HepG2 (cell line): ENCODE data around the gene IQSEC1.

ENCODE experiments used
- ARID5B ChIP-seq: IDR thresholded peaks from 2 replicates; pipeline ENCODE4 v1.4.0; 2020; ENCODE audit warnings: mild to moderate bottlenecking, missing genetic modification reagents
- HINFP ChIP-seq: sonication (generic); formaldehyde crosslinking; IDR thresholded peaks from 2 replicates; pipeline ENCODE4 v1.4.0; 2020; ENCODE audit warnings: low read depth, mild to moderate bottlenecking, missing genetic modification reagents
- HMG20A ChIP-seq: IDR thresholded peaks from 2 replicates; pipeline ENCODE4 v1.6.1; 2016; ENCODE audit warnings: borderline replicate concordance
- MAFK ChIP-seq, 2 experiments: IDR thresholded peaks in 1 of 2; conservative IDR thresholded peaks in 1 of 2; 2 replicates each; pipeline ENCODE4 v1.6.1; 2011; ENCODE audit warnings: improper control_type of control experiment in 2 of 2, low read length in 2 of 2
- MTA3 ChIP-seq: sonication (generic); formaldehyde crosslinking; IDR thresholded peaks from 2 replicates; pipeline ENCODE4 v1.4.0; 2020; ENCODE audit warnings: missing genetic modification reagents
- NFIC ChIP-seq: IDR thresholded peaks from 2 replicates; pipeline ENCODE4 v1.6.1; 2012; ENCODE audit warnings: mild to moderate bottlenecking, low read length, inconsistent platforms
- PBX2 ChIP-seq: IDR thresholded peaks from 2 replicates; pipeline ENCODE4 v1.6.1; 2016; ENCODE audit warnings: control low read depth
- STAT6 ChIP-seq: sonication (generic); formaldehyde crosslinking; IDR thresholded peaks from 2 replicates; pipeline ENCODE4 v1.4.0; 2020; ENCODE audit warnings: missing genetic modification reagents, mild to moderate bottlenecking, borderline replicate concordance
- ZNF207 ChIP-seq: fragments of 450-650 bp; IDR thresholded peaks from 2 replicates; pipeline ENCODE4 v1.6.1; 2016; ENCODE audit warnings: antibody characterized with exemption, borderline replicate concordance
- ZNF24 ChIP-seq: fragments of 450-650 bp; IDR thresholded peaks from 2 replicates; pipeline ENCODE4 v1.6.1; 2017; ENCODE audit warnings: antibody characterized with exemption, mild to moderate bottlenecking

- TF ChIP-seq ZNF24 (no peak), NFIC (no peak), STAT6 (CRISPR knock-in tag) (no peak), HMG20A (no peak), MAFK (conservative IDR thresholded peaks at IDR 0.05 in 1 of 2, IDR thresholded peaks at IDR 0.05 in 1 of 2; ENCODE audit: low read length in 2 of 2) (no peak; a peak in 1 of 4 replicates), HINFP (no peak), MTA3 (CRISPR knock-in tag) (no peak), ZNF207 (no peak), ARID5B (CRISPR knock-in tag) (no peak), PBX2 (no peak)
Measured at GRCh38 chr3:12961697-12962036, 111.6 kb downstream of the IQSEC1 start.
